Head of caudate nucleus (tissue), 42 donors: ENCODE results near the gene SLC2A9.

Experiments used
- DNase-seq, 42 donors: peaks; one replicate each; pipeline versions ENCODE4 v3.0.0 to v3.0.0-alpha.2; 2020 to 2021; ENCODE audit warnings: mixed read lengths in 7 of 42
- intact Hi-C: fragments of 100-400 bp; cut with DNase I; formaldehyde crosslinking; loops from one replicate; pipeline ENCODE4 v1.15.0; 2022

Gene SLC2A9

GRCh38 chr4:10048941-10049697 lies 27.8 kb upstream of the SLC2A9 start:
- DNase-seq = peak in 2 of 42 donors; percentile 1 to 12
- intact Hi-C loops = no loop called here

- DNase-seq = peak in 1 of 42 donors; percentile 2
- intact Hi-C loops = no loop called here
Observed at GRCh38 chr4:10047967-10048366, 26.7 kb upstream of the SLC2A9 start.

- intact Hi-C loops = no loop called here
- no peak for DNase-seq
Observed at GRCh38 chr4:10046471-10046870, 25.2 kb upstream of the SLC2A9 start.

- intact Hi-C loops = no loop called here
- no peak for DNase-seq
Observed at GRCh38 chr4:10045481-10045880, 24.2 kb upstream of the SLC2A9 start.

- no peak for DNase-seq
- intact Hi-C loops = no loop called here
Observed at GRCh38 chr4:10041036-10041435, 19.7 kb upstream of the SLC2A9 start.

GRCh38 chr4:10040049-10040892 lies 19.0 kb upstream of the SLC2A9 start:
- DNase-seq = no peak
- intact Hi-C loops = no loop called here

GRCh38 chr4:10036807-10037342 lies 15.6 kb upstream of the SLC2A9 start:
- DNase-seq = no peak
- intact Hi-C loops = no loop called here

- intact Hi-C loops = no loop called here
- DNase-seq = no peak
Observed at GRCh38 chr4:10035130-10035529, 13.8 kb upstream of the SLC2A9 start.

GRCh38 chr4:10034612-10035104 lies 13.4 kb upstream of the SLC2A9 start:
- intact Hi-C loops = no loop called here
- DNase-seq = no peak

- DNase-seq = no peak
- intact Hi-C loops = no loop called here
Observed at GRCh38 chr4:10034136-10034535, 12.8 kb upstream of the SLC2A9 start.

- peak in 18 of 42 donors; percentile 24 to 67 (median 42) for DNase-seq
- intact Hi-C loops = no loop called here
Observed at GRCh38 chr4:10033191-10033881, 12.0 kb upstream of the SLC2A9 start.

- no peak for DNase-seq
- intact Hi-C loops = no loop called here
Observed at GRCh38 chr4:10032625-10033024, 11.3 kb upstream of the SLC2A9 start.

GRCh38 chr4:10031668-10032590 lies 10.6 kb upstream of the SLC2A9 start:
- DNase-seq = no peak
- intact Hi-C loops = no loop called here

GRCh38 chr4:10030972-10031667 lies 9.8 kb upstream of the SLC2A9 start:
- DNase-seq = peak in 13 of 42 donors; percentile 20 to 68 (median 48)
- intact Hi-C loops = no loop called here

GRCh38 chr4:10029403-10029802 lies 8.1 kb upstream of the SLC2A9 start:
- intact Hi-C loops = no loop called here
- DNase-seq = no peak

GRCh38 chr4:10028910-10029309 lies 7.6 kb upstream of the SLC2A9 start:
- DNase-seq = no peak
- intact Hi-C loops = no loop called here

- intact Hi-C loops = no loop called here
- no peak for DNase-seq
Observed at GRCh38 chr4:10026485-10026884, 5.2 kb upstream of the SLC2A9 start.
